Lower lobe of right lung (tissue), 2 donors: ENCODE data around the gene CEND1. TPM values are rescaled to one million over a fixed set of nuclear protein-coding genes. Genes with fewer than 3 reads are reported as not detected.
A peak's percentile ranks its signal among the peaks of the same experiment; 100 is the strongest.

Experiments used
- ATAC-seq, 2 donors: fragments of 200-7000 bp; cut with Tn5 transposase; one replicate each; pipeline ENCODE4 v1.9.1; 2020 to 2022; ENCODE audit warnings: mild to moderate bottlenecking in 2 of 2, moderate library complexity in 2 of 2
- DNase-seq: peaks from one replicate; pipeline ENCODE4 v3.0.0-alpha.2; 2020
- H3K27ac ChIP-seq: fragments of 200-600 bp; one replicate; pipeline ENCODE4 v1.8.0; 2022
- H3K27me3 ChIP-seq: fragments of 200-600 bp; one replicate; pipeline ENCODE4 v1.8.0; 2022; ENCODE audit warnings: low read depth
- H3K36me3 ChIP-seq: fragments of 200-600 bp; one replicate; pipeline ENCODE4 v1.8.0; 2022; ENCODE audit warnings: mild to moderate bottlenecking
- H3K4me1 ChIP-seq: fragments of 200-600 bp; one replicate; pipeline ENCODE4 v1.8.0; 2022
- H3K4me3 ChIP-seq: fragments of 200-600 bp; one replicate; pipeline ENCODE4 v1.8.0; 2022; ENCODE audit warnings: mild to moderate bottlenecking
- H3K9me3 ChIP-seq: fragments of 200-600 bp; one replicate; pipeline ENCODE4 v1.8.0; 2022
- CTCF ChIP-seq: fragments of 200-600 bp; IDR thresholded peaks from one replicate; pipeline ENCODE4 v1.8.0; 2022; ENCODE audit warnings: antibody characterized with exemption, mild to moderate bottlenecking
- intact Hi-C: fragments of 100-400 bp; cut with DNase I; formaldehyde crosslinking; loops from one replicate; pipeline ENCODE4 v1.11.0; 2022
- total RNA-seq: library from RNA; stranded (reverse); fragmentation: NEBNext Ultra II Directional; extraction: Animal tissue kit (Norgen Biotek cat#: 25700); gene quantifications from one replicate; pipeline ENCODE4 v1.2.1, GENCODE V29; 2021
- donor health status: DM: no; HTN: yes; CAD: no; lungs with severe emphysema.

Gene CEND1
- total RNA-seq, 1 donor from 2014 or later: not detected

- ATAC-seq: no peak
- H3K27me3 ChIP-seq: no peaks in the 10 kb centered on the region
- H3K36me3 ChIP-seq: peaks cover 39% of the 10 kb centered on the region
- peak overlapping the region; percentile 58 for H3K4me3 ChIP-seq
- no peak for TF ChIP-seq CTCF
- intact Hi-C loops: no loop called here
- H3K4me1 ChIP-seq: peaks cover 72% of the 10 kb centered on the region
- no peak for DNase-seq
- no peaks in the 10 kb centered on the region for H3K9me3 ChIP-seq
- peak overlapping the region; percentile 86 for H3K27ac ChIP-seq
These were observed 36.9 kb upstream of the CEND1 start for GRCh38 chr11:826836-827145.

- peak overlapping the region; percentile 86 for H3K27ac ChIP-seq
- H3K9me3 ChIP-seq: no peaks in the 10 kb centered on the region
- no peaks in the 10 kb centered on the region for H3K27me3 ChIP-seq
- H3K4me3 ChIP-seq: peak overlapping the region; percentile 58
- TF ChIP-seq CTCF: no peak
- intact Hi-C loops: no loop called here
- peaks cover 72% of the 10 kb centered on the region for H3K4me1 ChIP-seq
- peaks cover 42% of the 10 kb centered on the region for H3K36me3 ChIP-seq
- DNase-seq (no peak), ATAC-seq (no peak)
These were observed 36.3 kb upstream of the CEND1 start for GRCh38 chr11:826227-826621.

- H3K4me3 ChIP-seq: no peak overlapping the region
- H3K27ac ChIP-seq: peak overlapping the region; percentile 86
- TF ChIP-seq CTCF: no peak
- no peaks in the 10 kb centered on the region for H3K27me3 ChIP-seq
- intact Hi-C loops: no loop called here
- peaks cover 72% of the 10 kb centered on the region for H3K4me1 ChIP-seq
- peaks cover 42% of the 10 kb centered on the region for H3K36me3 ChIP-seq
- no peak for DNase-seq
- ATAC-seq: no peak
- no peaks in the 10 kb centered on the region for H3K9me3 ChIP-seq
These were observed 35.7 kb upstream of the CEND1 start for GRCh38 chr11:825366-826226.

- Histone ChIP-seq H3K9me3 (no peaks in the 10 kb centered on the region), H3K36me3 (peaks cover 42% of the 10 kb centered on the region), H3K27ac (peak overlapping the region; percentile 86), H3K27me3 (no peaks in the 10 kb centered on the region), H3K4me1 (peaks cover 70% of the 10 kb centered on the region), H3K4me3 (no peak overlapping the region)
- no peak for TF ChIP-seq CTCF
- ATAC-seq (no peak), DNase-seq (no peak)
- intact Hi-C loops: no loop called here
These were observed 35.1 kb upstream of the CEND1 start for GRCh38 chr11:824942-825341.

- Histone ChIP-seq H3K27ac (no peak overlapping the region), H3K4me1 (peaks cover 65% of the 10 kb centered on the region), H3K27me3 (no peaks in the 10 kb centered on the region), H3K9me3 (no peaks in the 10 kb centered on the region), H3K4me3 (no peak overlapping the region), H3K36me3 (peaks cover 42% of the 10 kb centered on the region)
- DNase-seq: no peak
- ATAC-seq: no peak
- intact Hi-C loops: no loop called here
- TF ChIP-seq CTCF: no peak
These were observed 34.5 kb upstream of the CEND1 start for GRCh38 chr11:824292-824880.
